Tibial nerve (tissue), 4 donors: Measurements from ENCODE around the gene TINAGL1. TPM values are rescaled to one million over a fixed set of nuclear protein-coding genes. Genes with fewer than 3 reads are reported as not detected.

Experiments used
- DNase-seq, 2 donors: peaks; one replicate each; pipeline ENCODE4 v3.0.0-alpha.2; 2019; ENCODE audit warnings: low spot score in 2 of 2
- H3K27ac ChIP-seq, 4 donors: fragments of 200-600 bp; sonication (generic) in 3 of 4; one replicate each; pipeline ENCODE4 v1.5.1; 2017 to 2019; ENCODE audit warnings: mild to moderate bottlenecking in 1 of 4
- H3K27me3 ChIP-seq, 2 donors: fragments of 200-600 bp; sonication (generic) in 1 of 2; one replicate each; pipeline versions ENCODE4 v1.5.1 to v1.6.0; 2017 to 2019
- H3K36me3 ChIP-seq, 3 donors: fragments of 200-600 bp; sonication (generic); one replicate each; pipeline ENCODE4 v1.5.1; 2018 to 2019
- H3K4me1 ChIP-seq, 4 donors: fragments of 200-600 bp; sonication (generic) in 3 of 4; one replicate each; pipeline ENCODE4 v1.5.1; 2017 to 2019
- H3K4me3 ChIP-seq, 4 donors: fragments of 200-600 bp; sonication (generic) in 3 of 4; one replicate each; pipeline ENCODE4 v1.5.1; 2017 to 2019; ENCODE audit warnings: mild to moderate bottlenecking in 1 of 4, moderate library complexity in 1 of 4
- H3K9me3 ChIP-seq, 4 donors: fragments of 200-600 bp; sonication (generic) in 3 of 4; one replicate each; pipeline ENCODE4 v1.5.1; 2017 to 2019
- EP300 ChIP-seq, 2 donors: sonication (generic); formaldehyde crosslinking; IDR thresholded peaks; one replicate each; pipeline ENCODE4 v1.6.1; 2017; ENCODE audit warnings: antibody characterized with exemption in 2 of 2, mild to moderate bottlenecking in 1 of 2
- POLR2A ChIP-seq, 2 donors: fragments of 450-650 bp; IDR thresholded peaks; one replicate each; pipeline ENCODE4 v1.6.1; 2017; ENCODE audit warnings: antibody characterized with exemption in 2 of 2, mild to moderate bottlenecking in 2 of 2, moderate library complexity in 2 of 2
- WGBS, 2 donors: methylation state at CpG; one replicate each; pipeline ENCODE4 v1.1.5; 2018; 5-methylcytosine and 5-hydroxymethylcytosine counted together
- total RNA-seq, 4 donors: library from RNA; depleted of rRNA; stranded (reverse); fragments of >200 nt; gene quantifications; one replicate each; pipeline ENCODE4 v1.1.0, GENCODE V29; 2016
- TF ChIP-seq, protein P1 (sequence below), 5 experiments: fragments of 200-600 bp in 3 of 5; fragments of 450-650 bp in 2 of 5; sonication (generic) in 3 of 5; IDR thresholded peaks; one replicate each; pipeline ENCODE4 v1.5.1; 2016 to 2019; ENCODE audit warnings: antibody characterized with exemption in 5 of 5, mild to moderate bottlenecking in 3 of 5, moderate library complexity in 2 of 5

Gene TINAGL1
- total RNA-seq, 4 donors from 2014 or later = 97.3 to 227 (median 198) TPM

DNA sequence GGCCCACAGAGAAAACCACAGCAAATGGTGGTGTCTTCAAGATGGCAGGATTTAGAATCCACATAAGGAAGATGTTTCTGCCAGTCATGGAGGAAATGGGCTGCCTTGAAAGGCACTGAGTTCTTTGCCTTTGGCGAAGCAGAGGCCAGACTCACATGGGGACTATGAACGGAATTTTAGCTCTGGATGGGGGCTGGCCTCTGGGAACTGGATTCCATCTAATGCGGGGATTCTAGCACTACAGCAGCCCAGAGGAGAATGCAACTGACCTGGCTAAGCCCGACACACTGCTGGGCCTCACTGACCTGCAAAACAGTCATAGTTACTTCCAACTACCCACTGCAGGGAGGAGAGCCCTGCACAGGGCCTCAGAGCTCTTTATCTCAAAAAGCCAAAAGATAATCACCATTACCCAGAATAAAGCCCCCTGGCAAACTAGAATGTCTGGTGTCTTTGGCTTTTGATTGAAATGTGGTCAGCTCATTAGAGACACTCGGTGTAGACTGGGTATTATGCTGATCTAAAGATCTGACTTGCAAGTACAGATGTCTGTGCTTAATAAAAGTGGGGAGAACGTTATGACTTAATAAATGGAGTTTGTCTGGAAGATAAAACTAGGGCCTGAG, 52.7 kb downstream of the TINAGL1 start:
- Histone ChIP-seq H3K36me3 (peaks cover 0 to 75% (median 13%) of the 10 kb centered on the region in 3 donors), H3K9me3 (no peaks in the 10 kb centered on the region), H3K4me1 (peaks cover 0 to 25% (median 15%) of the 10 kb centered on the region in 4 donors), H3K4me3 (no peak overlapping the region), H3K27me3 (no peaks in the 10 kb centered on the region), H3K27ac (no peak overlapping the region)
- no peak for TF ChIP-seq POLR2A (IDR thresholded peaks at IDR 0.05)
- TF ChIP-seq EP300 (IDR thresholded peaks at IDR 0.05) = no peak
- TF ChIP-seq, protein P1, sequence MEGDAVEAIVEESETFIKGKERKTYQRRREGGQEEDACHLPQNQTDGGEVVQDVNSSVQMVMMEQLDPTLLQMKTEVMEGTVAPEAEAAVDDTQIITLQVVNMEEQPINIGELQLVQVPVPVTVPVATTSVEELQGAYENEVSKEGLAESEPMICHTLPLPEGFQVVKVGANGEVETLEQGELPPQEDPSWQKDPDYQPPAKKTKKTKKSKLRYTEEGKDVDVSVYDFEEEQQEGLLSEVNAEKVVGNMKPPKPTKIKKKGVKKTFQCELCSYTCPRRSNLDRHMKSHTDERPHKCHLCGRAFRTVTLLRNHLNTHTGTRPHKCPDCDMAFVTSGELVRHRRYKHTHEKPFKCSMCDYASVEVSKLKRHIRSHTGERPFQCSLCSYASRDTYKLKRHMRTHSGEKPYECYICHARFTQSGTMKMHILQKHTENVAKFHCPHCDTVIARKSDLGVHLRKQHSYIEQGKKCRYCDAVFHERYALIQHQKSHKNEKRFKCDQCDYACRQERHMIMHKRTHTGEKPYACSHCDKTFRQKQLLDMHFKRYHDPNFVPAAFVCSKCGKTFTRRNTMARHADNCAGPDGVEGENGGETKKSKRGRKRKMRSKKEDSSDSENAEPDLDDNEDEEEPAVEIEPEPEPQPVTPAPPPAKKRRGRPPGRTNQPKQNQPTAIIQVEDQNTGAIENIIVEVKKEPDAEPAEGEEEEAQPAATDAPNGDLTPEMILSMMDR (IDR thresholded peaks at IDR 0.05) = no peak
- 83 to 87% methylated on average over 6 of the region's 6 CpGs for whole genome bisulfite sequencing, 2 donors
- DNase-seq = no peak

DNA sequence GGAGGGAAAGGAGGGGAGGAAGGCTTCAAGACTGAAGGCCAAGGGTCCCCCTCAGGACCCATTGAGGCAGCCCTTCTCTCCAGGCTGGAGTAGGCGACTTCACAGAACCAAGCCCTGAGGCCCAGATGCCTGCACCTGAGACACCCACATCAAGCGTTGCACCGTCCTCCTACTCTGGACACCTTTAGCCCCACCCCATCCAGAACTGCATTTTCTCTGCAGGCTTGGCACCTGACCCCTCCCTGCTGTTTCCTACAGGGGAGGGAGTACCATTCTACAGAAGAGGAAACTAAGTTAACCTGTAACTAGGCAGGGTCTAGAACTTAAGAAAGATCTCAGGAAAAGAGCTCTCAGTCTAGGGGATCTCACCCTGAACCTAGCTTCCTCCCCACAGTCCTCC, 56.3 kb downstream of the TINAGL1 start:
- TF ChIP-seq, protein P1 (IDR thresholded peaks at IDR 0.05) = no peak
- TF ChIP-seq EP300 (IDR thresholded peaks at IDR 0.05) (no peak), POLR2A (IDR thresholded peaks at IDR 0.05) (no peak)
- no peak overlapping the region for H3K27ac ChIP-seq
- H3K9me3 ChIP-seq = no peaks in the 10 kb centered on the region
- no peak for DNase-seq
- WGBS, 2 donors = 91 to 93% methylated on average over 3 of the region's 3 CpGs
- H3K4me1 ChIP-seq = peaks cover 0 to 15% (median 1%) of the 10 kb centered on the region in 4 donors
- no peaks in the 10 kb centered on the region for H3K27me3 ChIP-seq
- no peak overlapping the region for H3K4me3 ChIP-seq
- peaks cover 0 to 73% (median 19%) of the 10 kb centered on the region in 3 donors for H3K36me3 ChIP-seq

DNA sequence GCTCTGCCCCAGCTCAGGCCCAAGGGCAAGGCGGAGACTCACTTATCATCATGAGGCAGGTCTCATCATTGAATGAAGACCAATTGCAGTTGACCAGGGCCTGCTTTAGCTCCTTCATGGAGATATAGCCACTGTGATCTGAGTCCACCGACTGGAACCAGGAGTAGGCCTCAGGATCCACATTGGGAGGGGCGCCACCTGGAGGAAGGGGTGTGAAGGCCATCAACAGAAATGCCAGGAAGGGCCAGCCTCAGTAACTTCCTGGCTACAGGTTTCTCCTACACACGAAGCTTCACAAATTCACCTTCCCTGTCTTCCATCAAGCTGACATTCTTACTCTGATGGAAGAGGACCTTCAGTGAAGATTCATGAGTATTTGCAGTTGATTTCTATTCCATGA, 56.8 kb downstream of the TINAGL1 start:
- TF ChIP-seq, protein P1 (IDR thresholded peaks at IDR 0.05) = peak in 1 of 5 experiments; percentile 9
- TF ChIP-seq EP300 (IDR thresholded peaks at IDR 0.05) = no peak
- no peaks in the 10 kb centered on the region for H3K9me3 ChIP-seq
- H3K4me1 ChIP-seq = peaks cover 0 to 15% (median 1%) of the 10 kb centered on the region in 4 donors
- H3K36me3 ChIP-seq = peaks cover 0 to 69% (median 19%) of the 10 kb centered on the region in 3 donors
- H3K4me3 ChIP-seq = no peak overlapping the region
- 66% methylated on average over 4 of the region's 4 CpGs for WGBS, 2 donors
- no peaks in the 10 kb centered on the region for H3K27me3 ChIP-seq
- no peak for DNase-seq
- H3K27ac ChIP-seq = no peak overlapping the region

Other genes with a start within 250 kb of the TINAGL1 start
- gene FABP3, start 203.4 kb upstream of the TINAGL1 start, total RNA-seq = 1 to 10 TPM in 3 of 4 donors, under 1 TPM in 1; 0.98 to 8.1 (median 3.4) TPM
- 1 to 10 TPM in 3 of 4 donors, under 1 TPM in 1; 0.42 to 4.3 (median 2.3) TPM for gene SERINC2, start 163.3 kb upstream of the TINAGL1 start, total RNA-seq
- 1 to 10 TPM in 1 of 4 donors, under 1 TPM in 1, not detected in 2; 0.21 to 2.5 TPM for gene HCRTR1, start 41.2 kb downstream of the TINAGL1 start, total RNA-seq
- gene PEF1, start 68.4 kb downstream of the TINAGL1 start, total RNA-seq = 100 to 1,000 TPM in 1 of 4 donors, 10 to 100 TPM in 3; 62.5 to 108 (median 89.7) TPM
- 100 to 1,000 TPM; 147 to 311 (median 212) TPM for gene COL16A1, start 127.5 kb downstream of the TINAGL1 start, total RNA-seq
- 10 to 100 TPM in 1 of 4 donors, 1 to 10 TPM in 3; 1.6 to 10.5 (median 4.1) TPM for gene ADGRB2, start 187.8 kb downstream of the TINAGL1 start, total RNA-seq
- gene SPOCD1, start 239.5 kb downstream of the TINAGL1 start, total RNA-seq = 10 to 100 TPM in 1 of 4 donors, under 1 TPM in 2, not detected in 1; 0.42 to 14.1 (median 0.66) TPM